ENCODE results near the gene RPL19.

The RPL19 gene

DNA sequence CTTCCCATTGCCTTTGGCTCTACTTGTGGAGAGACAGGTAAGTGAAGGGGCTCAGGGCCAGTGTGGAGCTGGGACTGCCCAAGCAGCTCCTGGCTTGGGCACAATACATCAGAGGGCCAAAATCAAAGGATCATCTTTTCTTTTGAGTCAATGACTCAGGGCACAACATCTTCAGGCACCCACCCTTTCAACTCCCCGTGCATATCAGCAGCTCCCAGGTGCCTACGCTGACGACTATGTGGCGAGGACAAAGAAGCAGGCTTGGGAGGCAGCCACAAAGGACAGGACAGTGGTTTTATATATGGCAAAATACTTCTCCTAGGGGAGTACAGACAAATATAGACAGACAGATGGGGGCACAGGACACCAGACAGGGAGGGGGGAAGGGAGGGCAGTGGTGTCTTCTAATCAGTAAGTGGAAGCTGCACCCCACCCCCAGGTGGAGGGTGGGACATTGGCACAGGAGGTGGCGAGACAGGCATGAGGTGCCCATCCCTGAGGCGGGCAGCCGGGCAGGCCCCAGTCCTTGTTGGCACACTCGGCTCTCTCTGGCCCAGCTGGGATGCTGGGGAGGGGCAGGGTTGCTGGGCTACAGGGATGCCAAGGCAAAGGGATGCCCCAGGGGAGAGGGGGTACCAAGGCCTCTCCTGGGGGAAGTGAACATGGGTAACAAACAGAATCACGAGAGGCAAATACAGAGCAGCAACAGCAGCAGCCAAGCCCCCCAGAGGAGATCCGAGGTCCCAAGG, 26.4 kb upstream of the RPL19 start:
- DNase-seq, result no peak

DNA sequence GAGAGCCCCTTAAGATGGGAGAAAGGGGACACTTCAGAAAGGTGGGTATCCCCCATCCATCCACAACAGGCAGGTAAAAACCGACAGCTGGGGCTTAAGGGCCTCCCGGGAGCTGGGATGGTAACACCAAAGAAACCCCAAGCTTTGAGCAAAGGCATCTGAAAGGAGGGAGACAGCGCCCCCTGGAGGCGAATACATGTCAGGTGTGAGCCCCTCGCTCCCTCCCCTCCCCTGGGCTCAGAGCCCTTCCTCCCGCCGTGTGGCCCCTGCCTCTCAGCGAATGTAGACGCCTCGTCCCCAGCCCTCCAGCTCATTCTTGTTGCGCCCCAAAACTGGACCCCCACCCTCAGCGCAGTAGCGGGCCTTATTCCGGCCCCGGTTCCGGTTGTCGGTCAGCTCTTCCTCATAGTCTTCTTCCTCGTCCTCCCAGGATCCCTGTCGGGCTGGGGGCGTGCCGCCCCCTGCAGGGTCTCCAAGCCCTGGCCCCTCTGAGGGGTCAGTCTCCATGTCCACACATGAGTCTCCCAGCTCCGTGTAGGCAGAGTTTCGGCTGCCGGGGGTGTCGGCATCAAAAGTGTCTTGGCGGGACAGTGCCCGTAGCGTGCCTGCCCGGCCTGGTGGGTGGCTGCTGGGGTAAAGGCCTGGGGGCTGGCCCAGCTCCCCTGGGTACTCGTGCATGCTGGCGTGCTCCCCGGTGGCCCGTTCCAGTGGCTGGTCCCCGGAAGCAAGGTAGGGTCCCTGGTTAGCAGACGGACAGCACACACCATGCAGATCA, 25.0 kb upstream of the RPL19 start:
- DNase-seq, result peak; percentile 75

DNA sequence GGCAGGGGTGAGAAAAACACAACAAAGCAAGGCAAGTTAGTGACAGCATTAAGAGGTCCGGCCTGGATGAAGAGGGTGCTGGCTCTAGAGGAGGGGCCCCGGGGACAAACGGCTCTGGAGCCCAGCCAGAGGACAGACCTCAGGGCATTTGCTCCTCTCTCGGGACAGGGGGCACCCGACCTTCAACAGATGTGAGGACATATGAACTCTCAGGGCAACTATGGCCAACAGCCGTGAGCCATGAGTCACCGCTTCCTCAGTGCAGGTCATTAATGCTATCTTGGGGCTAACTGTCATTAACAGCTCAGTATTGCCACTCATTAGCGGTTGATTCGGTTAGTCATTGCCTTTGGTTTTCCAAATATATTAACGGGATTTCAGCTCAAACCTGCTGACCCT, 24.4 kb upstream of the RPL19 start:
- no peak for DNase-seq

DNA sequence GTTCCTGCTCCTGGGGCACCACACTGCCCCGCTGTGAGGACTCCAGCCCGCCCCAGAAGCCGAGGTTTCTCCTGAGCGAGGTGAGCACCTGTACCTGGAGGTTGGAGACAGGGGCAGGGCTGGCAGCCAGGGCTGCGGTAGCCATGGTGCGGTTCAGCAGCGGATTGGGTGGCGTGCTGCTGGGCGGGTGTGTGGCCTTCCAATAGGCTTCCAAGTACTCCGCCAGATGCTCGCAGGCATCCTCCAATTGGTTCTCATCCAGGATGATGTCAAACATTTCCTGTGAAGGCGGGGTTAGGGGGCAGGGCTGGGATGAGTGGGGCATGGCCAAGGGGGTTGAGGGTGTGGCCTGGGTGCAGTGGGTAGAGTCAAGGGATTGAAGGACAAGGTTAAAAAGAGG, 22.8 kb upstream of the RPL19 start:
- DNase-seq, result no peak

DNA sequence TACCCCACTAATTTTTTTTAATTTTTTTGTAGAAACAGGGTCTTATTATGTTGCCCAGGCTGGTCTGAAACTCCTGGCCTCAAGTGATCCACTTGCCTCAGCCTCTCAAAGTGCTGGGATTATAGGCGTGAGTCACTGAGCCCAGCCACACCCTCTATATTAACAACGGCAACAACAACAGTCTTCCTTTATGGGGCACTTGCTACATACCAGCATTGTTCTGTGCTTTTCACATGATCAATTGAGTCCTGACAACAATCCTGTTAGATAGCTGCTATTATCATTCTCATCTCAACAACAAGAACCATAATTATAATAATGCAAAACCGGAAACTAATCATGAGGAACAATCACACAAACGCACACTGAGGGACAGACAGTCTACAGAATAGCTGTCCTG, 21.5 kb upstream of the RPL19 start:
- no peak for DNase-seq

DNA sequence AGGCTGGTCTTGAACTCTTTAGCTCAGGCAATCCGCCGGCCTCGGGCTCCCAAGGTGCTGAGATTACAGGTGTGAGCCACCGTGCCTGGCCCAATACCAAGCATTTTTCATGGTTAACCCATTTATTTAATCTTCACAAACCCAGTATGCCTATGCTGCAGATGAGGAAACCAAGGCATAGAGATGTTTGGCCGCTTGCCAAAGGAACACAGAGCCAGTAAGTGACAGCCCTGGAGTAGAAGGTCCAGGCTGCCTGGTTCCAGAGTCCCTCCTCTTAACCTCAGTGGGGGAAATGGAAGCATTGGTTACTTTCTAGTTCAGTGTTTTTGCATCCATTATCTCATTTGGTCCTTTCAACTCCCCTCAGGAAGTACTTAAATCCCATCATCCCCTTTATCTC, 18.8 kb upstream of the RPL19 start:
- DNase-seq, result no peak

DNA sequence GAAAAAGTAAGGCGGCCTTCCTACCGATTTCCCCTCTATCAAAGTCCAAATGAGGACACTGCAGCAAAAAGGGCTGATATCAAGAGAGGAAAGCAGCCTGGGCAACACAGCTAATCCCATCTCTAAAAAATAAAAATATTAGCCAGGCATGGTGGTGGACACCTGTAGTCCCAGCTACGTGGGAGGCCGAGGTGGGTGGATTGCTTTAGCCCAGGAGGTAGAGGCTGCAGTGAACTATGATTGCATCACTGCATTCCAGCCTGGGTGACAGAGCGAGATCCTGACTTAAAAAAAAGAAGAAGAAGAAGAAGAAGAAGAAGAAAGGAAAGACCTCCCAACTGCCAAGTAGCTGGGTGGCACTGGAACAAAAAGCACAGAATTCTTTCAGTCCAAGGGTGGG, 17.0 kb upstream of the RPL19 start:
- DNase-seq, result no peak

DNA sequence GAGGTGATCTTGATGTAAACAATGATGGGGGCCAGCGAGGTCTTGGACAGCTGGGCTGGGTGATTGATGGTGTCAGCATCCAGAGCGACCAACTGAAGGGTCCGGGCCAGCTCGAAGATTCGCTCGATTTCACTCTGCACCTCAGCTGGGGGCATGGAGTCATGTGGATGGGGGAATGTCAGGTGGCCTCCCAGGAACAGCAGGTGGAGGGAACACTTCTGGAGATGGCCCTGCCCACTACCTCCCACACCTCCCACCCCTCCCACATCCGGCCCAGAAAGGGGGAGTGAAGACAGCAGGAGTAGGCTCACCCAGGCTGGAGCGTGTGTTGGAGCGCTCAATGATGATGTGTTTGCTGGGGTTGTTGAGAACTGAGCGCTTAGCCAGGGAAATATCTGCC, 16.4 kb upstream of the RPL19 start:
- DNase-seq, result no peak

DNA sequence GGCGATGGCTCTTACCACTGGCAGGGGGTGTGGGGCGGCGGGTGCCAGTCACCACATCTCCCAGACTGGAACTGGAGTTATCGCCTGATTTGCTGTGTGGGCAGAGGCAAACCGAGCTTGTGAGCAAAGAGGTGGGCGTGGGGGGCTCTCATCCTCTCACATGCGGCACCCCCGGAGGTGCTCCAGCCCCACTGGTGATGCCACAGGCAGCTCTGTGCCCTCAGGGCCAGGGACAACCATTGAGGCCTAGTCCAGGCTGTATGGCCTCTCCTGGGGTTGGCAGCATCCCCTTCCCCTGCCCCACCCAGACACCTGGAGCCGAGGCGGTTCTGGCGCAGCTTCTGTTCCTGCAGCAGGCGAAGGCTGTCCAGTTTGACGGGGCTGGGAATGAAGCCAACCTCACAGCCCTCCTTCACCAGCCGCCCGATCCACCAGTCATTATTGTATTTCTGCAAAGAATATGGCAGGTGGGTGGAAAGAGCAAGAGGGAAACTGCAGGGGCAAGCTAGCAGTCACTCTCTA, 13.5 kb upstream of the RPL19 start:
- DNase-seq, result no peak

DNA sequence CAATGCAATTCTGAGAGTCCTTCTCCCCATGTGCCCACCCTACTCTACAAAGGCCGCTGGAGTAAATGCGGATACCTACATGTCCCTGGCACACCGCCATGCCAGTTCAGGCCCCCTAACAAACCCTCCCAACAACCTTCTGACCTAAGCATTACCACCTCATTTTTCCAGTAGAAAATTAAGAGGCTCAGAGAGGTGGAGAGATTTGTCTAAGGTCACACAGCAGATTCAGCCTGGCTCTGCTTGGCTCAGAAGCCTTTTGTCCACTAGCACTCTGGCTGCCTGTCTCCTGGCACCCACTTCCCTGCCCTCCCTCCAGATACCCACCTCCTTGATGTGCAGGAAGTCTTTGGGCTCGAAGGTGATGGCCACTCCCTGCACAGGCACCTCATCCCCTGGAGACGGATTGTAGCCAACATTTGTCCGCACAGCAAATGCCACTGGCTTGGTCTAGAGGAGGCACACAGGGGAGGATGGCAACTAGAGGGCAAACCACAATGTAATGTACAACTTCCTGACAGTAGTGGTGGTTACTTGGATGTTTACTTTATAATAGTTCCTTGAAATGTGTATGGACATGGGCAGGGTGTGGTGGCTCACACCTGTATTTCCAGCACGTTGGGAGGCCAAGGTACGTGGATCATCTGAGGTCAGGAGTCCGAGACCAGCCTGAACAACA, 12.8 kb upstream of the RPL19 start:
- DNase-seq, result no peak

DNA sequence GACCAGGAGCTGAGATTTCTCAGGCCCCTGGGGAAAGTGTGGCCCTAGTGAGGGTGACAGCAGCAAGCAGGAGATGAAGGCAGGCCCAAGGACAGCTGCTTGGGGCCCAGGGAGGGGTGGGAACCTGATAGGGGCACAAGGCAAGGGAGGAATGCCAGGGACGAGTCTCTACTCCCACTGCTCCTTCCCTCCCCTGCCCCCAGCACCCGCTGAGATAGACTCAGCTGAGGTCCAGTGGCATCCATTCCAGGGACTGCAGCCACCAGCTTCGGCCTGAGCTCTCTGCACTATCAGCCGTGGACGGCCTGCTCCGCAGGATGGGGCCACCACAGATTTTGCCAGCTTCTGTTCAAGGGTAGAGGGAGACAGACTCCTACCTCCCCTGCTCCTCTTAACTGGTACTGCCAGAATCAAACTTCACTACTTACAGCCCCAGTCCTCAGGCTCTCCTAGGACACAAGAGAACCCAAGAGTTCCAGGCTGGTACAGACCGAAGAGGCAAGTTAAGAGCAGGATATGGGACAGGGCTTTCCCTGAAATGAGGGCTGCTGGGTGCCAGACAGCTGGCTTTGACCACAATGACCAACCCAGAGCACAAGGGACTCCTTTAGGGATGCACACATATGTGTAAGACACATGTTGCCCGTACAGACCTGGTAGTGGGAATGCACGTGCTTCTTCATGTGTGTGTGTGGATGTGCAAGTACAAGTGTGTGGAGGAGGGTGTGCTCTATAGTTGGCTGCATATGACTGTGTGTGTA, 8.2 kb upstream of the RPL19 start:
- no peak for DNase-seq

DNA sequence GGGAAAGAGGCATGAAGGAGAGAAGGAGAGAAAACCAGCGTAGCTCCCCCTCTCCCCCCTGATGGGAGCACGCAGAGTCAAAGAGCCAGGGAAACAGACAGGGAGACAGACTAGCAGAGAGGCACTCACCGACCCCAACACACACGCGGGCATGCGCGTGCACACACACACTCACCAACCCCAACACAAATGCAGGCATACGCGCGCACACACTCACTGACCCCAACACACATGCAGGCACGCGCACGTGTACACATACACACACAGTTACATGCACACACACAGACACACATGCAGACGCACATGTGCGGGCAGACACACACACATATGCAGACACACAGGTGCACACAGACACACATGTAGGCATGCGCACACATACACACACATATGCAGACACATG, 7.2 kb upstream of the RPL19 start:
- DNase-seq, result no peak

DNA sequence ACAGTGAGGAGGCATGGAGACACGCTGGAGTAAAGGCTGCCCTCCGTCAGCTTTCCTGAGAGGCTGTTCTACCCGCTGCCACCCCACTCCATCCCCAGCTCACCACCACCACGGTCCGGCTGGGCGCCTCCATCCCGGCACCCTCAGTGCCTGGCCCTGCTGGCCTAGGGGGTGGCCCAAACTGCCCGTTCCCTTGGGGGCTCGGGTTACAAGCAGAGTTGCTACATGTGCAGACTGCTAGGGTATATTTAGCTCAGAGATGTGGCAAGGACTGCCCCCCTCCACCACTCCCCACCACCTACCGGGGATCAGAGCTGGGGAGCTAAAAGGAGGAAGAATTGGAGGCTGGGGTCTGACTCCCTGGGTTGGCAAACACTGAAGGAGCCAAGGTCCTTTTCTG, 6.7 kb upstream of the RPL19 start:
- DNase-seq, result no peak

DNA sequence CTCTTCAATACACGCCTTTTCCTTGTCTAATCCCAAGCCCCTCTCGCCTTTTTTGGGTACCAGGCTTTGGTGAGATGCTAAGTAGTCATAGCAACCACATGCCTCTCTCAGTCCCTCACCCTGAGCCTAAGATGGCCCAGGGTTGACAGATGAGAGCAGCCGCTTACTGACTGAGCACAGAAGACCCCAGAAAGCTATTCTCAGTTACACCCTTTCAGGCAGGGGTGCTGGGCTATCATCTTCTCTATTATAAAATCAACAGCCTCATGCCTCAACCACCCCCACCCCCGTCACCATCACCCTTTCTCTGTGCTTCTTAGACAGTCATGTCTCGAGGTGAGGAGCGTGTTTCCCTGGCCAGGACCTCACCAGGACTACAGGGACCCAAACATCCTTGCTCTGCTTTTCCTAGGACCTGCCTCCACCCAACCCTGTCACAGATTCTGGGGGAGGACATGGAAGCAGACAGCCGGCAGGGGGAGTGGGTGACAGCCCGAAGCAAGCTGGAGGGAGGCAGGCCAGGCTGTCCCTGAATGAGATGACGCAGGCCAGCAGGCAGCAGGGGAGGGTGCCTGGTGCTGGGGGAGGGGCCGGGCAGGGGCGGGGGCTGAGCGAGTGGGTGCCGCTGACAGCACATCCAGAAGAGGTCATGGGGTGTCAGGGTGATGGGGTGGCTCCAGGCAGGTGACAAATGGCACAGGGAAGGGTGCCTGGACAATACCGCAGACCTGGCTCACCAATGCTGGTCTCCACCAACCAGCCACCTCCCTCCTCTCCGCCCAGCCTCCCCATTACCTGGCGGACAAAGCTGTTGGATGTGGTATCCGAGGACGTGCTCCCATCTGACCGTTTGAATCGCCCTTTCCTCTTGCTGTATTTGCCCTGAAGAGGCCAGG, 5.7 kb upstream of the RPL19 start:
- DNase-seq, result no peak

DNA sequence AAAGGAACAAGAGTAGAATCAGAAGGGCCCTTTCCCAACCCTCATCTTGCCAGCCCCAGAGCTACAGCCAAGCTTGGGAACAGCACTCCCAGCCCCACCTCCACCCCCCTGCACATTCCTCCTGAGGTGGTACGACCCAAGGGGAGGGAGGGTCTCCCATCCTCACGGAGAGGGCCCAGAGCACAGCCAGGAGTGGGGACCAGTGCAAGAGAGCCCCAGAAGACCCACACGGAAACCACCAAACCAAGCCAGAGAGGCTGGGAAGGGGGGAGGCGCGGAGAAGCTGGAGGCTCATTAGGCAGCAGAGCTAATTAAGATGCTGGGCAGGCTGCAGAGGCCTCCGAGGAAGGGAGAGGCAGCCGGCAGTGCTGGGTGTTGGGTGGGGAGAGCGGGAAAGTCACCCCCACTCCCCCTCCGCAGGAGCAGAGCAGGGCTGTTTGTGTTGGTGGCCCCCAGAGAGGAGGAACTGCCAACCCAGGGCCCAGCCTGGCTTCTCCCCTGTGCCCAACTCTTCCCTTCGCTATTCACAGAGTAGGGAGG, 5.0 kb upstream of the RPL19 start:
- no peak for DNase-seq

DNA sequence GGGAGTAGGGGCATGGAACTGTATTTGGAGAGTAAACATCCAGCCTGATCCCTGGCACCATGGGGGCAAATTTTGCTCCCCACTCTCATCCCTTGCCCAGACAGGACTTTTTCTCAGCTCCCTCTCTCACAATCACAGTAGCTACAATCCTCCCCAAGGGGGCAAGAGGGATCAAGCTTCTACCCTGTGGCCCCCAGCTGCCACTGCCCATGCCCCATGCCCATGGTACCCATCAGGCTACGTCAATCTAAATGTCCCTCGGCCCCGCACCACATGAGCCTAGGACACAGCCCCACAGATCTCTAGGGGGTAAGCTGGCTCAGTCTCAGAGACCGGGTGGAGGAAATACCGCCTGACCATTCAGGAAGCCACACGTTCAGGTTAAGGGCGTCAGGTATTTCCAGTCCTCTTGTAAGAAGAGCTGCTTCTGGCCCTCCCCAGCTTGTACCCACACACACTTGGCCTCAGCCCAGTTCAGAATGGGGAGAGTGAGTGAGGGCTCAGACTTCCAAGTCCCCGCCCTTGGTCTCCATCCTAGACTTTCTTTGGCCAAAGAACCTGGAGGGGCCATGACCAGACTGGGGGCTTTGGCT, 4.4 kb upstream of the RPL19 start:
- DNase-seq, result no peak

DNA sequence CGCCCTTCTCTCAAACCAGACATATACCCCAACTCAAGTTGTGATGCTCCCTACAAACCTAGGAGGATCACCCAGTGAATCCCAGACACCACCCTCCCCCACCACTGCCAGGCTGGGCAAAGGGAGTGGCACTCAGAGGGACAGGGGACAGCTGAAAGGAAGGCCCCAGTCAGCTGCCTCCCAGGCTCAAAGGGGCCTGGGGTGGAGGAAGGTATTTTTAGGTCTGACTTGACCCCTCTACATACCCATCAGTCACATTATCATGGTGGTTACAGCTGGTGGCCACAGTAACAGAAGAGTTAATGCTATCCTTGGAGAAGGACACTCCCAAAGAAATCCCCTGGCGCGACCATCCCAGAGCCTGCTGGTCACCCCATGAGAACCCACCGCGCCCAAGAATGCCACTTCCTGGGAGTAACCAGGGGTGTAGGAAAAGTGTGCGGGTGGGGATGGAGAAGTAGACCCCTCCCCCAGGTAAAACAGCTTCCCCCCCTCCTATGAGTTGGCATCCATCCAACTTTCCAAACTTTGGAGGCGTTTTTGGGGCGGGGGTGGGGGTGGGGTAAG, 3.8 kb upstream of the RPL19 start:
- no peak for DNase-seq

DNA sequence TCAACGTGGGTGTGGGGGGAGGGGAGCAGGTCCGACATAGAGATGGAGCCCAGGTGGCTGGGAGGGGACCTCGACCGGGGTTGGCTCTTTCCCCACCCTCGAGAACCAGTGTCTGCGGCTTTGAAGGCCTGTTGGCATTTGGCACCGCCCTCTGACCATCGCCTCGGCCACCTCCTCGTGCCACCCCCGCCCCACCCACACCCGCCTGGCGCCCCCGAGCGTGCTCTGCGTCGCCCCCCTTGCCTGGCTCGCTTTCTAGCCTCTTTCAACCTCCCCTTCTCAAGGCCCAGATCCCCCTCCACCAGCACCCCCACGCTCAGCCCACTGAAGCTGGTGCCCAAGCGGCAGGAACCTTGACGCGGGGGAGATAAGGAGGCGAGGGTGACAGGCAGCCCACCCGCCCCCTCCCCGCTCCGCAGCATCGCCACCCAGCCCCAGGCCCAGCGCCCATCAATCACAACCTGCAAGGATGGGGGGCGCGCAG, 3.2 kb upstream of the RPL19 start:
- DNase-seq, result peak; percentile 16

DNA sequence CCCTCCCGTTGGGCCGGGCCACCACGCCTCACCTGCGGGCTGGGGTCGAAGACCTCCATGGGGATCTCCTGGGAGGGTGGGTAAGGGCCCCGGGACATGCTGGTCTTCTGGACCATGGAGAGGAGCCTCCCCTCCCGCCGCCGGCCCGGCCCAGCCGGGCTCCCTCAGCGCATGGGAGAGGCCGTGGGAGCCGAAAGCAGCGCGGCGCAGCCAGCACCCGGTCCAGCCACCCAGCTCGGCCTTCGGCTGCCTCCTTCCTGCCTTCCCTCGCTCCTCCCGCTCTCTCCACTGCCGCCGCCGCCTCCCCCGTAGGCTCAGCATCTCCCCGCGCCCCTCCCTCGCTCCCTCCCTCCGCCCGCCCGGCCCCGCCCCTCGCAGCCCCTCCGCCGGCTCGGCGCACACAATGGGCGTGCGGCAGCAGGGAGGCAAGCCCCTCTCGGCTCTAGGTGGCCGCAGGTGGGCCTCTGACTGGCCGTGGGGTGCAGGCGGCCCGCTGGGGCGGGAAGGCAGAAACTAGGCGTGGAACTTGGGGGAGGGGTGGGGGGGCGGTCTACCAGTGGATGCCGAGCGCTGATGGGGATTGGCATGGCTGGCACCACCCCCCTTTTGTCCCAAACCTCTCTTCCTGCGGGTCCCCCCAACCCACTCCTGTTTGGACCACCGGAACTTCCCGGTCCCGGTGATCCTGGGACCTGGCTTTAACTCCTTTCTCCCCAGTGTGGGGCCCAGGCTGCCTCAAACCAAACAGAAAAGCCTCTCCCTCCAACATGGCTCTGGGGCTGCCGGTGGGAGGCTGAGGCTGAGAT, 2.5 kb upstream of the RPL19 start, which contains the start of gene CACNB1:
Gene CACNB1 (minus strand): TSS at position 290 of the 806 bp plus-strand sequence. CDS start 174 bp downstream, at position 116.
- DNase-seq, result peak; percentile 71

DNA sequence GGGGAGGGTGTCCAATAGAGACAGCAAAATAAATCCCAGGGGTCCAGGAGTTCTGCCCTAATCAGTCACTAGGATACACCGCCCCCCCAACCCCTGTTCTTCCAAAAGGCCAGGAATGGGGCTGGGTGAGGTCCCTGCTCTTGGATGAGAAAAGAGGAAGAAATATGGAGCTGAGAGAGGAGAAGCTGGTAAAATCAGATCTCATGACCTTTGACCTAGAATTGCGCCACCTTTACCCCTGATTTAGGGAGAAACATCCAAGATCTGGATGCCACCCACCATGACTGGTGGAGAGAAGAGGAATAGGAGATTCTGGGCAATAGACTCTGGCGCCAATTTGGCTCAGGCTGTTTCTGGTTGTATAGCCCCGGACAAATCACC, 1.9 kb upstream of the RPL19 start:
- DNase-seq, result no peak

Data from activated naive CD4-positive, alpha-beta T cell treated with Interleukin-2 at 50 U/mL for 16 hours (primary cell).